ENCODE data around the gene KIAA0319L. TPM values are rescaled to one million over a fixed set of nuclear protein-coding genes. Genes with fewer than 3 reads are reported as not detected.
"Not testable (repeated sequence)": the region's sequence is repeated elsewhere in the genome, so short reads cannot be mapped to it uniquely, and the experiment has no call there.

KIAA0319L gene
- total and polyA plus RNA-seq, 2 experiments from 2014 or later: 16.6 to 28.3 TPM

- no peaks in the 10 kb centered on the region for H3K79me2 ChIP-seq (ENCODE audit: insufficient read depth)
- H3K36me3 ChIP-seq (ENCODE audit: low read depth): no peaks in the 10 kb centered on the region; the same call in 1 of the 2 replicates
- H2AFZ ChIP-seq: no peak overlapping the region
- H4K20me1 ChIP-seq (ENCODE audit: insufficient read depth): no peaks in the 10 kb centered on the region
- no peak overlapping the region for H3K9ac ChIP-seq
- TF ChIP-seq EZH2phosphoT487 (IDR thresholded peaks at IDR 0.05; ENCODE audit: insufficient read depth, low read depth) (no peak), EZH2 (IDR thresholded peaks at IDR 0.05; ENCODE audit: insufficient read depth, poor library complexity, severe bottlenecking) (no peak)
- WGBS, 2 experiments (ENCODE audit: low coverage in 1 of 2, low lambda C conversion rate in 2 of 2, missing lambda C conversion rate in 2 of 2): 75 to 78% methylated on average over 2 of the region's 2 CpGs
- H3K27ac ChIP-seq: no peak overlapping the region
- DNase-seq: no peak
- in situ Hi-C loops (cut with MboI): no loop called here
- no peak overlapping the region for H3K4me3 ChIP-seq
- no peak overlapping the region for H3K4me2 ChIP-seq (ENCODE audit: unreplicated experiment)
- no peaks in the 10 kb centered on the region for H3K4me1 ChIP-seq (ENCODE audit: insufficient read depth)
- no peaks in the 10 kb centered on the region for H3K9me2 ChIP-seq (ENCODE audit: insufficient read depth)
- H3K27me3 ChIP-seq (replicated peaks; ENCODE audit: insufficient read depth): no peaks in the 10 kb centered on the region
- H3K9me3 ChIP-seq (ENCODE audit: low read depth): no peaks in the 10 kb centered on the region
- no peaks in the 10 kb centered on the region for H3F3A ChIP-seq (ENCODE audit: insufficient read depth)
These were observed 81.8 kb downstream of the KIAA0319L start for GRCh38 chr1:35475356-35475755.

GRCh38 chr1:35473216-35473615 is 84.0 kb downstream of the KIAA0319L start:
- H3K27me3 ChIP-seq (replicated peaks; ENCODE audit: insufficient read depth); in situ Hi-C loops (cut with MboI); H3K4me3 ChIP-seq; H3K9me2 ChIP-seq (ENCODE audit: insufficient read depth); H3K79me2 ChIP-seq (ENCODE audit: insufficient read depth); H3K36me3 ChIP-seq (ENCODE audit: low read depth); H3K27ac ChIP-seq; H3K9ac ChIP-seq; H2AFZ ChIP-seq; H3K4me1 ChIP-seq (ENCODE audit: insufficient read depth); H4K20me1 ChIP-seq (ENCODE audit: insufficient read depth); H3F3A ChIP-seq (ENCODE audit: insufficient read depth); DNase-seq; H3K9me3 ChIP-seq (ENCODE audit: low read depth); H3K4me2 ChIP-seq (ENCODE audit: unreplicated experiment): not testable (repeated sequence)
- WGBS, 2 experiments (ENCODE audit: low coverage in 1 of 2, low lambda C conversion rate in 2 of 2, missing lambda C conversion rate in 2 of 2): 86 to 87% methylated on average over 3 of the region's 3 CpGs

- H3K9me3 ChIP-seq (ENCODE audit: low read depth): no peaks in the 10 kb centered on the region
- 92 to 97% methylated on average over 4 of the region's 4 CpGs for WGBS, 2 experiments (ENCODE audit: low coverage in 1 of 2, low lambda C conversion rate in 2 of 2, missing lambda C conversion rate in 2 of 2)
- no peaks in the 10 kb centered on the region; the same call in 1 of the 2 replicates for H3K36me3 ChIP-seq (ENCODE audit: low read depth)
- H3K9ac ChIP-seq: no peak overlapping the region
- TF ChIP-seq EZH2 (IDR thresholded peaks at IDR 0.05; ENCODE audit: insufficient read depth, poor library complexity, severe bottlenecking): no peak
- TF ChIP-seq EZH2phosphoT487 (IDR thresholded peaks at IDR 0.05; ENCODE audit: insufficient read depth, low read depth): no peak
- no peaks in the 10 kb centered on the region for H4K20me1 ChIP-seq (ENCODE audit: insufficient read depth)
- no peaks in the 10 kb centered on the region for H3K9me2 ChIP-seq (ENCODE audit: insufficient read depth)
- H3K4me1 ChIP-seq (ENCODE audit: insufficient read depth): no peaks in the 10 kb centered on the region
- no peak overlapping the region for H3K4me3 ChIP-seq
- H3K79me2 ChIP-seq (ENCODE audit: insufficient read depth): no peaks in the 10 kb centered on the region
- in situ Hi-C loops (cut with MboI): no loop called here
- H3K27ac ChIP-seq: no peak overlapping the region
- no peak overlapping the region for H2AFZ ChIP-seq
- no peaks in the 10 kb centered on the region for H3K27me3 ChIP-seq (replicated peaks; ENCODE audit: insufficient read depth)
- no peak overlapping the region for H3K4me2 ChIP-seq (ENCODE audit: unreplicated experiment)
- DNase-seq: no peak
- peaks cover 10% of the 10 kb centered on the region; the same call in 1 of the 2 replicates for H3F3A ChIP-seq (ENCODE audit: insufficient read depth)
These were observed 86.1 kb downstream of the KIAA0319L start for GRCh38 chr1:35470977-35471613.

- in situ Hi-C loops (cut with MboI): no loop called here
- 96 to 100% methylated on average over 1 of the region's 1 CpG for WGBS, 2 experiments (ENCODE audit: low coverage in 1 of 2, low lambda C conversion rate in 2 of 2, missing lambda C conversion rate in 2 of 2)
- H3K4me2 ChIP-seq (ENCODE audit: unreplicated experiment): no peak overlapping the region
These were observed 91.1 kb downstream of the KIAA0319L start for GRCh38 chr1:35466120-35466519.

GRCh38 chr1:35463749-35464148 is 93.5 kb downstream of the KIAA0319L start:
- H3F3A ChIP-seq (ENCODE audit: insufficient read depth); H4K20me1 ChIP-seq (ENCODE audit: insufficient read depth); in situ Hi-C loops (cut with MboI); H3K27me3 ChIP-seq (replicated peaks; ENCODE audit: insufficient read depth); H3K27ac ChIP-seq; H2AFZ ChIP-seq; H3K9ac ChIP-seq; H3K4me1 ChIP-seq (ENCODE audit: insufficient read depth); H3K9me3 ChIP-seq (ENCODE audit: low read depth); H3K9me2 ChIP-seq (ENCODE audit: insufficient read depth); H3K4me2 ChIP-seq (ENCODE audit: unreplicated experiment); H3K79me2 ChIP-seq (ENCODE audit: insufficient read depth); H3K4me3 ChIP-seq; DNase-seq: not testable (repeated sequence)
- WGBS, 2 experiments (ENCODE audit: low coverage in 1 of 2, low lambda C conversion rate in 2 of 2, missing lambda C conversion rate in 2 of 2): 93 to 94% methylated on average over 2 of the region's 2 CpGs
- H3K36me3 ChIP-seq (ENCODE audit: low read depth): peaks cover 17% of the 10 kb centered on the region; the same call in 1 of the 2 replicates

More at GRCh38 chr1:35466120-35466519, 91.1 kb downstream of the KIAA0319L start:
- no peaks in the 10 kb centered on the region for H3K79me2 ChIP-seq (ENCODE audit: insufficient read depth)
- TF ChIP-seq EZH2 (IDR thresholded peaks at IDR 0.05; ENCODE audit: insufficient read depth, poor library complexity, severe bottlenecking) (no peak), EZH2phosphoT487 (IDR thresholded peaks at IDR 0.05; ENCODE audit: insufficient read depth, low read depth) (no peak)
- no peaks in the 10 kb centered on the region for H3K9me2 ChIP-seq (ENCODE audit: insufficient read depth)
- H3K27me3 ChIP-seq (replicated peaks; ENCODE audit: insufficient read depth): no peaks in the 10 kb centered on the region
- no peak for DNase-seq
- H3K36me3 ChIP-seq (ENCODE audit: low read depth): 0 out of 2 replicates have a peak, but pooled peaks cover 10% of the 10 kb centered on the region
- no peaks in the 10 kb centered on the region for H4K20me1 ChIP-seq (ENCODE audit: insufficient read depth)
- no peaks in the 10 kb centered on the region for H3K9me3 ChIP-seq (ENCODE audit: low read depth)
- H3F3A ChIP-seq (ENCODE audit: insufficient read depth): peaks cover 10% of the 10 kb centered on the region; the same call in 1 of the 2 replicates
- H3K9ac ChIP-seq: no peak overlapping the region
- H3K27ac ChIP-seq: no peak overlapping the region
- H2AFZ ChIP-seq: no peak overlapping the region
- no peak overlapping the region for H3K4me3 ChIP-seq
- H3K4me1 ChIP-seq (ENCODE audit: insufficient read depth): no peaks in the 10 kb centered on the region
